ENCODE measurements around the gene CACNA1F. TPM values are rescaled to one million over a fixed set of nuclear protein-coding genes. Genes with fewer than 3 reads are reported as not detected.
A peak's percentile ranks its signal among the peaks of the same experiment; 100 is the strongest.

Gene CACNA1F
- total and polyA plus RNA-seq, 9 of the 15 experiments (the other 6 are each of a cell fraction or from before 2014, with no cell fraction given): under 0.01 to 0.41 (median 0.03) TPM; not detected in 3

DNA sequence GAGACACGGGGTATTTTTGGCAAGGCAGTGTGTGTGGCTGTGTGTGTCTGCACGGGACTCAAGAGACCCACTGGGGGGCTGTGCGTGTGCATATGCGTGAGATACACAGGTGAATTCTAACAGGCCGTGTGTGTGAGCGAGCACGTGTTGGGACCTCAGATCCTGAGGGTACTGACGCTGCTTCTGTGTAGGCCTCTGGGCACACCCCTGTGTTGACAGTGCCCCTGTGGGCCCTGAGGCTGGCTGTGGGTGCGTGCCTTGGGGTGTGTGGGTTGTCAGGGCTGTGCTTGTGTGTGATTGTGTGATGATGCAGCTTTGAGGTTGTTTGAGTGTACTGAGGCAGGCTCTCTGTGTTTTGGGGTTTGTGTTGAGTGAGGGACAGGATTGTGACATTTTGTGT is 17.4 kb upstream of the CACNA1F start:
- WGBS (ENCODE audit: insufficient coverage, low coverage, missing lambda C conversion rate): 80% methylated on average over 8 of the region's 9 CpGs
- no peak for TF ChIP-seq ZKSCAN8 (CRISPR knock-in tag; IDR thresholded peaks at IDR 0.05)
- no peak for TF ChIP-seq TAF7 (tag; IDR thresholded peaks at IDR 0.05)
- no peak for TF ChIP-seq ZNF561 (CRISPR knock-in tag; conservative IDR thresholded peaks at IDR 0.05)
- no peak for TF ChIP-seq ASH1L (IDR thresholded peaks at IDR 0.05; ENCODE audit: borderline replicate concordance, low read depth, partially characterized antibody)
- no peak for TF ChIP-seq CBX2 (IDR thresholded peaks at IDR 0.05; ENCODE audit: insufficient read depth, low read length, poor library complexity, severe bottlenecking)
- no peak for TF ChIP-seq CREB1 (IDR thresholded peaks at IDR 0.05)
- no peak for TF ChIP-seq CREB1 (CRISPR knock-in tag; IDR thresholded peaks at IDR 0.05)
- TF ChIP-seq PHB2 (IDR thresholded peaks at IDR 0.05; ENCODE audit: low read depth): no peak
- no peak for TF ChIP-seq SMARCC2 (IDR thresholded peaks at IDR 0.05; ENCODE audit: low read depth)
- TF ChIP-seq SUPT5H (IDR thresholded peaks at IDR 0.05): no peak
- TF ChIP-seq, protein P1, sequence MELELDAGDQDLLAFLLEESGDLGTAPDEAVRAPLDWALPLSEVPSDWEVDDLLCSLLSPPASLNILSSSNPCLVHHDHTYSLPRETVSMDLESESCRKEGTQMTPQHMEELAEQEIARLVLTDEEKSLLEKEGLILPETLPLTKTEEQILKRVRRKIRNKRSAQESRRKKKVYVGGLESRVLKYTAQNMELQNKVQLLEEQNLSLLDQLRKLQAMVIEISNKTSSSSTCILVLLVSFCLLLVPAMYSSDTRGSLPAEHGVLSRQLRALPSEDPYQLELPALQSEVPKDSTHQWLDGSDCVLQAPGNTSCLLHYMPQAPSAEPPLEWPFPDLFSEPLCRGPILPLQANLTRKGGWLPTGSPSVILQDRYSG (tag; conservative IDR thresholded peaks at IDR 0.05; ENCODE audit: low read depth): no peak
- TF ChIP-seq TCF7L2 (IDR thresholded peaks at IDR 0.05; ENCODE audit: low read depth, low read length): no peak
- TF ChIP-seq CREM (IDR thresholded peaks at IDR 0.05; ENCODE audit: low read depth): no peak
- no peak for TF ChIP-seq ZNF212 (CRISPR knock-in tag; IDR thresholded peaks at IDR 0.05)
- no peak for TF ChIP-seq MCM5 (IDR thresholded peaks at IDR 0.05; ENCODE audit: low read depth)
- Histone ChIP-seq H3K27ac (ENCODE audit: extremely low read depth, low read depth, low read length) (no peak overlapping the region), H4K20me1 (replicated peaks; ENCODE audit: control insufficient read depth, insufficient read depth, low read length) (no peaks in the 10 kb centered on the region), H3K9ac (ENCODE audit: insufficient read depth in 1 of 2, low read depth in 2 of 2, low read length in 2 of 2) (peak overlapping the region in 1 of 2 experiments; percentile 68; a peak in 2 of 4 replicates), H3K4me1 (replicated peaks in 1 of 2; ENCODE audit: control insufficient read depth in 2 of 2, insufficient read depth in 2 of 2, low read length in 2 of 2) (peaks cover 7 to 27% of the 10 kb centered on the region in 2 experiments; a peak in 4 of 5 replicates), H3K36me3 (ENCODE audit: control insufficient read depth, insufficient read depth, low read length) (peaks cover 33% of the 10 kb centered on the region; the same call in 2 of the 3 replicates), H3K4me3 (no peak overlapping the region), H3K9me1 (ENCODE audit: control insufficient read depth, insufficient read depth, low read length) (no peaks in the 10 kb centered on the region), H3K79me2 (ENCODE audit: control insufficient read depth, insufficient read depth, low read length) (no peaks in the 10 kb centered on the region; the same call in 2 of the 3 replicates), H3K27me3 (ENCODE audit: control insufficient read depth in 2 of 2, insufficient read depth in 2 of 2, low read length in 2 of 2) (no peaks in the 10 kb centered on the region), H2AFZ (ENCODE audit: low read depth, low read length) (no peak overlapping the region), H3K4me2 (ENCODE audit: insufficient read depth, low read length) (no peak overlapping the region), H3K9me3 (replicated peaks; ENCODE audit: control insufficient read depth, insufficient read depth, low read depth, low read length) (no peaks in the 10 kb centered on the region)
- FAIRE-seq (no peak), ATAC-seq (no peak), DNase-seq (ENCODE audit: extremely low read depth in 1 of 4, low spot score in 3 of 4) (no peak)
- intact Hi-C loops (cut with micrococcal nuclease) (no loop called here), in situ Hi-C loops (cut with MboI) (no loop called here)
- no TSS peak for BruUV-seq (replicated peaks)
- ChIA-PET POLR2A (interaction anchor here (0.6 to 2.4 kb wide), 3 partner anchors 9 to 719 kb away, joined by 3 to 10 read pairs (median 4); no protein-coding TSS in a partner anchor), CTCF (ENCODE audit: low intra/inter-chr PET ratio) (no interaction called here)
